KBM-7 (cell line): ENCODE data around the gene PDLIM7.

Source experiments
- DNase-seq: peaks from one replicate; pipeline ENCODE4 v3.0.0-alpha.2; 2015
- in situ Hi-C: fragments of 300-500 bp; cut with MboI; formaldehyde crosslinking; loops from 2 replicates; pipeline ENCODE4 v1.14.3; 2020; ENCODE audit warnings: low sequenced_read_pairs, low pct_unique_long_range_greater_than_20kb, mixed read lengths

The PDLIM7 gene

DNA sequence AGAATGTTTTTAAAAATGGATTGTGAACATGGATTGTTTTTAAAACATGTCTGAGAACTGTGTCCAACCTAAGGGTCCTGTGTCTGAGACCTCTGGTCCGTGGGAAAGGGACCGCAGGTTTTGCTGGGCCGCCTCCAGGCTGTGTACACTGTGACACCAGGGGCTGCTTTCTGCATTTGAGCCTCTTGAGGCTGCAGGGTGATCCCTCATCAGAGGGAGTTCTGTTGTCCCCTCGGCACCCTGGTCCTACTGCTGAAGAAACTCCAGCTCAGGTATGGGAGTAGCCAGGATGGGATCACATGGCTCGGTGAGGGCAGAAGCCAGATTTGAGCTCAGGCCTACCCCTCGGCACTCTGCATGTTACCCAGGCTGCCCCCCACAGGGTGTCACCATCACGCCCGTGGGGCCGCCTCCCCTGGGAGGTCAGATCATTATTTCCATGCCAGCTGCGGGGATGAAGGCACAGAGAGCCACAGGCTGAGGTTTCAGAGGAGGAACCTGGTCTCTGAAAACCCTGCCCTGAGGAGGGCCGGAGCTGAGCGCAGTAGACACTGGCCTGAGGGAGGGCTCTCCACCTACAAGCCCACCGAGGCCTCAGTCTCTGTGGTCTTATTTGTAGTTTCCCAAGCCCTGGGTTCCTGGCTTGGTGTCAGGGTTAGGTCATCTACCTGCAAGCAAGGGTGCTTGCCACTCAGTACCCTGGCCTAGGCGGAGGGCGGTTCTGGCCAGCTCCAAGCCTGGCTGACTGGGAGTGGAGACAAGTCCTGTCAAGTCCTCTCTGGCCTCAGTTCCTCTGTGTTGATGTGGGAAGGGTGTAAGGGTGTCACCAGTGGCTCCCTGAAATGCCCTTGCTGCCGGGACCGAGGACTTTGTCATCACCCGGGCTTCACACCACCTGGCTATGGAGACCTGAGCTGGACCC is 48.0 kb downstream of the PDLIM7 start:
- DNase-seq, result no peak
- in situ Hi-C loops, result no loop called here

DNA sequence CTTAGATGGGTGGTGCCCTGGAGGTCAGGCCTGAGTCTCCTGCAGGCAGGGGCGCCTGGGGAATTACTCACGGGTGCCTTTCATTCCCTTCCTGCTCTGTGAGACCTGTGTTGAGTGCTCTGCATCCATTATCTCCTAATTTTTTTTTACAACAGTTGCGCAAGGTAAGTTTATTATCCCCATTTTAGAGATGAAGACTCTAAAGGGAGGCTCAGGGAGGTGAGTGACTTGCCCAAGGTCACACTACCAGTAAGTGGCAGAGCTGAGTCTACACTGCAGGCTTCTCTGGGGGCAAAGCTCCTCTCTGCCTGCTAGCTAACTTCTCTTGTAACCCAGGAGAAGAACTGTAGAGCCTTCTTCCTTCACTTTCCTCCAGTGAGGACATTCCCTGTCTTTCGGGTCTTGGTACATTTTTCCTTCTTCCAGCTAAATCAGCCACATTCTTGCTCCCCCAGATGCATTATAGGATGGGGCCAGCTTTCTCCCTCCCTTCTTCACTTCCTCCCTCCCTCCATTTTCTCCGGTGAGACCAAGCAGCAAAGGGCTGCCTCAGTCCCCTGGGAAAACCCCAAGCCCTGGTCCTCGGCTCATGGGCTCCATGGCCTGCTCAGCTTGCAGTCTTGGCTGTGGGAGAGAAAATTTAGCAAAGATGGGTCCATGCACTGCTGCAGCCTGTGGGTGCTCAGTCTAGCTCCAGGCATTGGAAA is 49.0 kb downstream of the PDLIM7 start:
- in situ Hi-C loops, result no loop called here
- DNase-seq, result peak; percentile 27

- in situ Hi-C loops, result no loop called here
- DNase-seq, result peak; percentile 48
These were observed 49.7 kb downstream of the PDLIM7 start for GRCh38 chr5:177447611-177448243.

- in situ Hi-C loops, result no loop called here
- peak; percentile 41 for DNase-seq
These were observed 50.3 kb downstream of the PDLIM7 start for GRCh38 chr5:177447066-177447610.

- in situ Hi-C loops, result no loop called here
- peak; percentile 75 for DNase-seq
These were observed 51.0 kb downstream of the PDLIM7 start, which contains the start of gene PRR7 for GRCh38 chr5:177446200-177447065. Gene PRR7 (plus strand): TSS chr5:177446814. CDS start chr5:177455068, 8,254 bp downstream.

DNA sequence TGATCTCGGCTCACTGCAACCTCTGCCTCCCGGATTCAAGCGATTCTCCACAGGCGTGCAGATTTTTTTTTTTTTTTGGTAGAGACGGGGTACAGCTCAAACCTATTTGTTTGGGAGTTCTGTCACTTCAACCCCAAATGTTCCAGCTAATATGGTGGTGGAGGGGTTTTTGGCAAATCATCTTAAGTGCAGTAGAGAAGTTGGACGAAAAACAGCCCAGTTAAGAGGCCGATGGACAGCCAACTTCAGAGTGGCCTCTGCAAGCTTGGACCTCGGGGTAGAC is 51.5 kb downstream of the PDLIM7 start:
- no peak for DNase-seq
- in situ Hi-C loops, result no loop called here

- in situ Hi-C loops, result no loop called here
- peak; percentile 37 for DNase-seq
These were observed 52.1 kb downstream of the PDLIM7 start for GRCh38 chr5:177445052-177445916.

GRCh38 chr5:177444106-177445051 is 53.0 kb downstream of the PDLIM7 start:
- peak; percentile 28 for DNase-seq

DNA sequence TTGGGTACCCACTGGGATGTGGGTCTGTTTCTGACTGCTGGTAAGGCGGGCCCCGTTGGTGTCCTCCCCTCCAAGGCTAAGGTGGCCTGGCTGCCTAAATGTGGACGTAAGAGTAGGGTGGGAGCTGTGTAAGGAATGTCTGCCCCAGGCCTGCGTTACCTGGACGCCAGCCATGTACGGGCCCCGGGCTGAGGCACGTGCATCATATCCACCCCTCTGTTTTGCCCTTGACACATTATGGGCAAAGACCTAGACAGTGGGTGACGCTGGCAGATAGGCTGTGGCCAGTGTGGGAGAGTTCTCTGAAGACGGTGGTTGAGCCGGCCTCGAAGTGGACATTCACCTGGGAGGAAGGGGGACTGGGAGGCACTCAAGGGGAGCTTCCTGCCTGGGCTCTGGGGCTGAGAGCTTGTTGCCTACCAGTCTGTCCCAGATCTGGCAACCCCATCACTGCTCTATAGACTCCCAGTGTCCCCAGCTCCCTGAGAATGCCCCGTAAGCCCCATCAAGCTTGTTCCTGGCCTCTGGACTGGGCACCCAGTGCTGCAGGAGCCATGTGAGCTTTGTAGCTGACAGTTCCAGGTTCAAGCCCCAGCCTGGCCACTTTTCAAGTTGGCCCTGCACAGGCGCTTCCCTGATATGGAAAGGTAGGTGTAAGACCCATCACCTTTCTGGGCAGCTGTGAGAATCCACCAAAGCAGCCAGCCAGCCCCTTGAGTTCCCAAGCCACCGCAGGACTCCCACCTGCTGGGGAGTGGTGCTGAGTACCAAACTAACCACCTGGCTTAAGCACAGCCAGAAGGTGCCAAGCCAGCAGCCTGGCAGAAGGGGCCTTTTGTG is 54.0 kb downstream of the PDLIM7 start:
- in situ Hi-C loops, result no loop called here
- no peak for DNase-seq

More at GRCh38 chr5:177444106-177445051, 53.0 kb downstream of the PDLIM7 start:
- in situ Hi-C loops, result no loop called here

- in situ Hi-C loops, result no loop called here
- no peak for DNase-seq
These were observed 55.2 kb downstream of the PDLIM7 start for GRCh38 chr5:177442066-177442826.

DNA sequence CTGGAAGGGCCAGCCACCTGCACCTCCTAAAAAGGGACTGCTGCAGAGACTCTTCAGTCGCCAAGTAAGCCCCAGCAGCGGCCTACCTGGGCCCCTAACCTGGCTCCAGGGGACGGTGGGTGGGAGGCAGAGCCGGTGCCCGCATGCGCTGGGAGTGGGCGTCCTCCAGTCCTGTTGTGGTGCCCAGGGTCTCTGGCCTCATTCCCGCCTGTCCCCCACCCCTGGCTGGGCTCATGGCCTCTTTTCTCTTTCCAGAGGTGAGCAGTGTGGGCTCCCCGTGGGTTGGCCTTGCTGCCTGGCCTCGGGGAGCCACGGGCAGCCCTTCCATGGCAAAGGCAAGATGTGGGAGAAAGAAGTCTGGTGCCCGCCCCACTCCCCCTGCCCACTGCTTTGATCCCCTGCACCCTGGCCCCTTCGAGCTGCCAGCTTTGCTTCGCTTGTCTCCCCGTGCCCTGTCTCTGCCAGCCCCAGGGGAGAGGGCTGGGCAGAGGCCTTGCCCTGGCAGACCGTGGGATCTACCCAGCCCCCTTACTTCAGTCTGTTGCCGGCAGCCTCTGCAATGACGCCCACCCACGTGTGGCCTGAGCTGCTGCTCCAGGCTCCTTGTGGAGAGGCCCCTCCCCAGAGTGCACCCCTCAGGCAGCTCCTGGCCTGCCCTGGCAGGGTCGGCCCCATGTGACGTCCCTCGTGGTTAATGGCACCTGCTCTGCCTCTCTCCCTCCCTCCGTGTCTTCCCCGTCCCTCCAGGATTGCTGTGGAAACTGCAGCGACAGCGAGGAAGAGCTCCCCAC is 56.2 kb downstream of the PDLIM7 start:
- DNase-seq, result no peak
- in situ Hi-C loops, result no loop called here

DNA sequence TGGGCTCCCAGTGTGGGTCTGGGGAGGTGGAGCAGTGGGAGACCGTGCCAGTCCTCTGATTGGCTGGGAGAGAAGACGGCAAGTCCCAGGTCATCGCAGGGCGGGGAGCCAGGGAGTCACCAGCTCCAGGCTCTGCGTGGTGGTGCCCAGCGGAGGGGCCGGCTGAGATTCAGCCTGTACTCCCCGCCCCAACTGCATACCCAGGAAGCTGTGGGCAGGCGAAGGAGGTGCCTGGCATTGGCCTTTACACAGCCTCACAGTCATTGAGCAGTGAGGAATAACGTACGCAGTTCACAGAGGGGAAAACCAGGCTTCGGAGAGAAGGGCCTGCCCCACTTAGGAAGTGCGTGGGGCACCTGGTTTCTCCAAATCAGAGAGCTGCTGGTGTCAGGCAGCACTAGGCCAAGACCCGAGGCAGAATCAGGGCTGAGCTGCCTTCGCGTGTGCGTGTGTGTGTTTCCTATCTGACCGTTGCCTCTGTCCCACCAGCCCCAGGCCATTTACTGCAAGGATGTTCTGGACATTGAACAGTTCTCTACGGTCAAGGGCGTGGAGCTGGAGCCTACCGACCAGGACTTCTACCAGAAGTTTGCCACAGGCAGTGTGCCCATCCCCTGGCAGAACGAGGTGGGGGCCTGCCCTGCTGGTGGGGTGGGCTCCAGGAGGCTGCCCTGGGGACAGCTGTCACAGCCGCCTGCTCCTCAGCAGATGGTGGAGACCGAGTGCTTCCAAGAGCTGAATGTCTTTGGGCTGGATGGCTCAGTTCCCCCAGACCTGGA is 57.0 kb downstream of the PDLIM7 start:
- in situ Hi-C loops, result no loop called here
- no peak for DNase-seq

DNA sequence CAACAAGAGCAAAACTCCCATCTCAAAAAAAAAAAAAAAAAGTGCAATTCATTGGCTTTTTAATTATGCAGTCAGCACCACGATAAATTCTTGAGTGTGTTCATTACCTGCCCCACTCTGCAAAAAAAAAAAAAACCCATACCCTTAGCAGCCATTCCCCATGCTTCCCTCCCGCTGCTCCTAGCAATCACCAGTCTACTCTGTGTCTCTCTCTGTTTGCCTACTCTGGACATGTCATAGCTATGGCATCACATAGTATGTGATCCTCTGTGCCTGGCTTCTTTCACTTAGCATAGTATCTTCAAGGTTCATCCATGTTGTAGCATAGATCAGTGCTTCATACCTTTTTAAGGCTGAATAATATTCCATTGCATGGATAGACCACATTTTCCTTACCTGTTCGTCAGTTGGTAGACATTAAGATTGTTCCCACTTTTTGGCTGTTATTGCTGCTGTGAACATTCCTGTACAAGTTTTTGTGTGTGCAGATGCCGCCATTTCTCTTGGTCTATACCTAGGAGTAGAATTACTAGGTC is 57.8 kb downstream of the PDLIM7 start:
- in situ Hi-C loops, result no loop called here
- no peak for DNase-seq

DNA sequence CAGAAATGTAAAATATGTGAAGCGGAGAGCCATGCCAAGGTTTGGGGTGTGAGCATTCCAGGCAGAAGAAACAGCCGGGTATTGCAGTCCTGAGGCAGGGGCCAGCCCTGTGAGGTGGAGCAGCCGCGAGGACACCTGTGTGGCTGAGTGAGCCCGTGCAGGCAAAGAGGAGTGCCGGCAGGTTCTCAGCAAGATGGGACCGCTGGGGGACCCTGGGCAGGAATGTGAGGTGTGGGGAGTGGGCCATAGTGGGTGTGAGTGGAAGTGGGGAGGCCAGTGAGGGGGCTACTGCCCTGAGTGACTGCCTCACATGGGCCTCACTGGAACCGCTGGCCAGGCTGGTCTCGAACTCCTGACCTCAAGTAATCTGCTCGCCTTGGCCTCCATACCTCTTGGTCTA is 58.9 kb downstream of the PDLIM7 start:
- in situ Hi-C loops, result no loop called here
- no peak for DNase-seq
